Measurements from ENCODE around the gene INTS15.
A peak's percentile ranks its signal among the peaks of the same experiment; 100 is the strongest.
"Not testable (repeated sequence)": the region's sequence is repeated elsewhere in the genome, so short reads cannot be mapped to it uniquely, and the experiment has no call there.

INTS15 gene

DNA sequence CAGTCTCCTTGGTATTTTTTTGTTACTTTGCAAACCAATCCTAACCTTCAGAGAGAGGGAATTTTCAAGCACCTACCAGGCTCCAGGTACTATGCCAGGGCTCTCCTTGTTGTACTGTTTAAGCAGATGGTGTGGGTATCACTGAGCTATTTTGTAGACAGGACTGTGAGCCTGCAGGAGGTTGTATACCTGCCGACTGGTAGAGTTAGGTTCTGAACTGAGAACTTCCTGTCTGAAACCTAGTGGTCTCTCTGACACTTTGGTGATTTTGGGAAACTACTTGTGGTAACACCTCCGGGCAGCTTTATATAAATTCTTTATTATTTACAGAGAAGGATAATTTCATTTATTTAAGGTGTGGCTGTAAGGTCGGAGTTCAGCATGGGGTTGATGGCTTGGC lies 30.1 kb downstream of the INTS15 start:
- DNase-seq = no peak

DNA sequence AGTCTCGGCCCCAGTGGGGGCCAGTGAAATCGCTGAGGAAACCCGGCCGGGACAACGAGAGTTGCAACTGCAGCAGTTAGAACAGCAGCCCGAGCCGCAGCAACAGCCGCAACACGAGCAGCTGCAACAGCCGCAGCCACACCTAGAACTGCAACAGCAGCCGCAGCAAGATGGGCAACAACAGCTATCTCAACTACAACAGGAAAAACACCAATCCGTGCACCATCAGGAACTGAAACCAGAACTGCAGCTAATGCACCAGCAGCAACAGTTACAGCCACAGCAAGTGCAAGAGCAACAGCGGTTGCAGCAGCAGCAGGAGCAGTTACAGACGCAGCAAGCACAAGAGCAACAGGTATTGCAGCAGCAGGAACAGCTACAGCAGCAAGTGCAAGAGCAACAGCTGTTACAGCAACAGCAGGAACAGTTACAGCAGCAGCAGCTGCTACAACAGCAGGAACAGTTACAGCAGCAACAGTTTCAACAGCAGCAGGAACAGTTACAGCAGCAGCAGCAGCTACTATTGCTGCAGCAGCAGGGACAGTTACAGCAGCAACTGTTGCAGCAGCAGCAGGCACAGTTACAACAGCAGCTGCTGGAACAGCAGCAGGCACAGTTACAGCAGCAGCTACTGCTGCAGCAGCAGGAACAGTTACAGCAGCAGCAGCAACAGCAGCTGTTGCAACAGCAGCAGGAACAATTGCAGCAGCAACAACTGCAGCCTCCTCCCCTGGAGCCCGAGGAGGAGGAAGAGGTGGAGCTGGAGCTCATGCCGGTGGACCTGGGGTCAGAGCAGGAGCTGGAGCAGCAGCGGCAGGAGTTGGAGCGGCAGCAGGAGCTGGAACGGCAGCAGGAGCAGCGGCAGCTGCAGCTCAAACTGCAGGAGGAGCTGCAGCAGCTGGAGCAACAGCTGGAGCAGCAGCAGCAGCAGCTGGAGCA lies 31.6 kb downstream of the INTS15 start:
- no peak for DNase-seq

DNA sequence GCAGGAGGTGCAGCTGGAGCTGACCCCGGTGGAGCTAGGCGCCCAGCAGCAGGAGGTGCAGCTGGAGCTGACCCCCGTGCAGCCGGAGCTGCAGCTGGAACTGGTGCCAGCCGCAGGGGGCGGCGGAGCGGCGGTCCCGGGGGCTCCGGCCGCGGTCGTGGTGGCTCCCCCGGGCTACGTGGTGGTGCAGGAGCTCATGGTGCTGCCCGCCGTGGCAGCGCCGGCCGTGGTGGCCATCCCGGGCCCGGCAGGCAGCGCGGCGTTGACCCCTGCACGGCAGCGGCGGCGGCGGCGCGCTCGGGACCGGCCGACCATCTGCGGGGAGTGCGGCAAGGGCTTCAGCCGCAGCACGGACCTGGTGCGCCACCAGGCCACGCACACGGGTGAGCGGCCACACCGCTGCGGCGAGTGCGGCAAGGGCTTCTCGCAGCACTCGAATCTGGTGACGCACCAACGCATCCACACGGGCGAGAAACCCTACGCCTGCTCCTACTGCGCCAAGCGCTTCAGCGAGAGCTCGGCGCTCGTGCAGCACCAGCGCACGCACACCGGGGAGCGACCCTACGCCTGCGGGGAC lies 32.4 kb downstream of the INTS15 start:
- DNase-seq = no peak

DNA sequence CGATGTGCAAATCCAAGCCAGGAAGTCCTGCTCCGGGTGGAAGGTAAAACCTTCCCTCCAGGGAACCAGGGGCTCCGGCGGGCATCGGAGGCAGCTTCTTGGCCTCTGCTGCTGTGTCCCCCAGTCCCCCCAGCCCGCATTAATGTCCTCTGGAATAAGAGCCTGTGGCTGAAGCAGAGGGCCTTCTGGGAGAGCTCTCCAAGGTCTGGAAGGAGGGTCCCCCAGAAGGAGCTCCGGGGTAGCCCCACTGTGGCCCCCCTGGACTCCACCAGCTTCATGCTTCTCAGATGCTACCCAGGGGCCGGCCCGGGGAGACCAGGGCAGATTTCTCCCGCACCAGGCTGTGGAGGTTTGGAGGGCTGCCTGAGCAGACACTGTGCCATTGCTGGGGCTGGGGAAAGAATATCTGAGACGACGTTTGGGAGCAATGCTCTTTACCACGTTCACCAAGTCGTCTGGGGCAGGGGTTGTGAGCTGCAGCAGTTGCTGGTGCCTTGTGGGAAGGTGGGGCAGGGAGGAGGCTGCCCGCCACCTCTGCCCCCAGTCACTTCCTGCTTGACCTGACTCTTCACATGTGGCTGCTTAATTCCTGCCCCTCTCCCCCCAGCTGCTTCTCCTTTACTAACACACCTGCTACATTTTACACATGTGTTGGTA lies 33.9 kb downstream of the INTS15 start:
- peak; percentile 74 for DNase-seq

DNA sequence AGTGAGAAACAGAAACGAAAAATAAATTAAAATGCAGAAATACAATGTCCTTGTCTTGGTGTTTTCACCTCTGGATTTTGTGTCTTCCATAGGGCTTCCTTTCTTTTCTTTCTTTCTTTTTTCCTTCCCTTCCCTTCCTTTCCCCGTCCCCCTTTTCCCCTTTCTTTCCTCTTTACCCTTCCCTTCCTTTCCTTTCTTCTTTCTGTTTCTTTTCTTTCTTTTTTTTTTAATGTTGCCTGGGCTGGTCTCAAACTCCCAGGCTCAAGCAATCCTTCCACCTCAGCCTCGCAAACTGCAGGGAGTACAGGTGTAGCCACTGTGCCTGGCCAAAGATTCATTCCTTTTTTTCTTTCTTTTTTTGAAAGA lies 34.4 kb downstream of the INTS15 start:
- DNase-seq = no peak

DNA sequence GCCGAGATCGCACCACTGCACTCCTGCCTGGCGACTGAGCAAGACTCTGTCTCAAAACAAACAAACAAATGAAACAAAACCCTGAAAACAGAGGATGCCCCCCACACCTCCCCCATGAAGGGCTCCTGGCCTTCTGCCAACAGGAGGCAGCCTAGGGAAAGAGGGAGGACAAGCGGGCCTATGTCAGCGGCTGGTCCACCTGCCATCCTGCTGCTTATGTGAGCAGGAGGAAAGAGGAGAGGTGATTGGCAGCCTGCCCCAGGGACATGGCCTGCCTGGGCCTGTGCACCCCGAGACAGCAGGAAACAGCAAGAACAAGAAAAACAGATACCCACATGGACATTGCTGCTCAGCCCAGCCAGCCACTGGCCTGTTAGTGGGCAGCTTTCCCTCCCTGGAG lies 38.2 kb downstream of the INTS15 start:
- DNase-seq = no peak

DNA sequence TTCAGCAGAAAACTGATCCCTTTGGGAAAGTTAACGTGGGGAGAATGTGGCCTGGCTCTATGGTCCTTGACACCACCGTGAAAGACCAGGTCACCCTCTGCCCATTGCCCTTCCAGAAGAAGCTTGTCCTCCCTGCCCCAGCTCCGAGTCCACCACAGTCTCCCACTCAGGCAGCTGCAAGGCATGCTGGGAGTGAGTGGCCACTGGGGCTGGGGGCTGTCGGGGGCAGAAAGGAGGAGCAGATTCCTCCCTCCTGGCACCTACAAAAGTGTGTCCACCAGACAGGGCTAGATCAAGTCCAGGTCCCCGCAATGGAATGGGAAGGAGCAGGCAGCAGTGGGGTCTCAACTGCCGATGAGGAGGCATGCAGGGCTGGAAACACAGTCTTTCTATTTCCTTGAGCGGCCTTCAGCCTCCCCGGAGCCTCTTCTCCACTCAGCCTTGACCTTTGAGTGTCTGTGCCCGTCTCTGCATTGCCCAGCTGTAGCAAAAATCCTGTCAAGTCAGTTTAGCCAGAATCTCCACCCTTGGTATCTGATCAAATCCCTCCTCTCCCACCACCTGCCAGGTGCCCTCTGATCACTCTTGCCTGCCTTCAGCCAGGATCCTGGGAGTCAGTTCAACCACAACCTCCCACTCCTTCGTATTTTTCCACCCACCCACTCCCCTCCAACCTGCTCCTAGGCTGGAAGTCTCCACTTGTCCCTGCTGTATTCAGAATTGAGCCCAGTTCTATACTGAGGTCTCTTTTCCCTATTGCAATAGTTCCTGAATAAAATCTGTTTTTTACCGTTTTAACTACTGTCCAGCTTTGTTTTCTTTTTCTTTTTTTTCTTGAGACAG lies 40.4 kb downstream of the INTS15 start:
- DNase-seq = no peak

DNA sequence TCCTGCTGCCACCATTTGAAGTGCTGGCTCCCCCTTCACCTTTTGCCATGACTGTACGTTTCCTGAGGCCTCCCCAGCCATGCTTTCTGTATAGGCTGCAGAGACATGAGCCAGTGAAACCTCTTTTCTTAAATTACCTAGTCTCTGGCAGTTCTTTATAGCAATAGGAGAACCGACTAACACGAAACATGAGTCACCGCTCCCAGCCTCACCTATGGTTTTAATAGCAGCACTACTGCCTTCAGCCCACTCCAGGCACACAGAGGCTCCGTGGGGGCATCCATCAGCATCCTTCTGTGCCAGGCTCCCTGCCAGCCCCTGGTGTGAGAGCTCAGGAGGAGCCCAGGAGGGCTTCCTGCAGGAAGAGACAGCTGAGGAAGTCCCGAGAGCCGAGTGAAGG lies 41.8 kb downstream of the INTS15 start:
- no peak for DNase-seq

DNA sequence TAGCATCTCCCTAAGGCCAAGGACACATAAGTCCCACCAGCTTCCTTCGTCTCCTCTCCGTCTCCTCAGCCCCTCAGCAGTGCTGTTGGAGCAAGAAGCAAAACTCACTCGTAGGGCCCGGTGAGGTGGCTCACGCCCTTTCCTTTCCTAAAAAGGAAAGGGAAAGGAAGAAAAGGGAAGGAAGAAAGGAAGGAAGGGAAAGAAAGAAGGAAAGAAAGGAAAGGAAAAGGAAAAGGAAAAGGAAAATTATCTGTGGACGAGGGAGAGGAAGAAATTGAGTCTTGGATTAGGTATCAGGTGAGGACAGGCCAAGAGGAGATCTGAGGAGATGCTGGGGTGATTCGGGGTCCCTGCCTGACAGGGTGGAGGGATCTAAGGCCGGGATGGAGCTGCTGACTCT lies 44.2 kb downstream of the INTS15 start:
- DNase-seq = no peak

DNA sequence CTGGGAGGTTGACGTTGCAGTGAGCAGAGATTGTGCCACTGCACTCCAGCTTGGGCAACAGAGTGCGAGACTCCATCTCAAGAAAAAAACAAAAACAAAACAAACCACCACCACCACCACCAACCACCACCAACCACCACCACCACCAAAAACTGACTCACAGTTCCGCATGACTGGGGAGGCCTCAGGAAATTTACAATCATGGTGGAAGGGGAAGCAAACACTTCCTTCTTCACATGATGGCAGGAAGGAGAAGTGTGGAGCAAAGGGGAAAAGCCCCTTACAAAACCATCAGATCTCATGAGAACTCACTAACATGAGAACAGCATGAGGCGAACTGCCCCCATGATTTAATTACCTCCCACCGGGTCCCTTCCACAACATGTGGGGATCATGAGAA lies 45.1 kb downstream of the INTS15 start:
- not testable (repeated sequence) for DNase-seq

DNA sequence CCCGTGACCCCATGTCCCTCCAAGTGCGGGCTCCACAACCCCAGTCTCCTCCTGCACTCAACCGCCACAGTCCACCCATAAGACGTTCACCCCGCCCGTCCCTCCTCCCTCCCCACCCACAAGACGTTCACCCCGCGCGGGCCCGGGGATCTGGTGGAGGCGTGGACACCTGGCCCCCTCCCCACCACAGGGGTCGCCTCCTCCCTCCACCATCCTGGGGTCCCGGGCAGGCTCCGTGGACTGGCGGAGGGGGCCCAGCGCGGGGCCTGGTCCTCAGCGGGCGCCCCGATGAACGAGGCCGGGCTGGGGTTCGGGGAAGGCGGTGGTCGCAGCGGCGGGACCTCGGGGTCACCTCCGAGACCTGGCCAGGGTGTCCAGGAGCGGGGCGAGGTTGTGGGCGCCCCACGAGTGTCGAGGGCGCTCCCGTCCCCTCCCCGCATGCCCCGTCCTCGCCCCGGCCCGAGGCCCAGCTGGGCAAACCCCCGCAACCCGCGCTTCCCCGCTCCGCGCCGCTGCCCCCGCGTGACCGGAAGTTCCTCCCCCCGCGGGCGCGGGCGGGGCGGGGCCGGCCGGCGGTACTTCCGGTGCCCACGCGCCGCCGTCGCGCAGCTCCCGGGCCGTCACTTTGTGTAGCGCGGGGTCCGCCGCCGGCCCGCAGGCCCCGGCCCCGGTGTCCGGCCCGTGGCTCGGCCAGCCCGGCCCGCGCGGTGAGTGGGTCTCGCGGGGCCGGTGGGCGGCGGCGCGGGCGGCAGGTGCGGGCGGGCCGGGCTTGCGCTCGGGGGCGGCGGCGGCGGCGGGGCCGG lies 47.1 kb downstream of the INTS15 start, which contains the start of gene ZNF316:
Gene ZNF316, plus strand, starts transcription at position 578 of the 803 bp plus-strand sequence. CDS start 5,092 bp downstream, outside the sequence.
- DNase-seq = peak; percentile 84

DNA sequence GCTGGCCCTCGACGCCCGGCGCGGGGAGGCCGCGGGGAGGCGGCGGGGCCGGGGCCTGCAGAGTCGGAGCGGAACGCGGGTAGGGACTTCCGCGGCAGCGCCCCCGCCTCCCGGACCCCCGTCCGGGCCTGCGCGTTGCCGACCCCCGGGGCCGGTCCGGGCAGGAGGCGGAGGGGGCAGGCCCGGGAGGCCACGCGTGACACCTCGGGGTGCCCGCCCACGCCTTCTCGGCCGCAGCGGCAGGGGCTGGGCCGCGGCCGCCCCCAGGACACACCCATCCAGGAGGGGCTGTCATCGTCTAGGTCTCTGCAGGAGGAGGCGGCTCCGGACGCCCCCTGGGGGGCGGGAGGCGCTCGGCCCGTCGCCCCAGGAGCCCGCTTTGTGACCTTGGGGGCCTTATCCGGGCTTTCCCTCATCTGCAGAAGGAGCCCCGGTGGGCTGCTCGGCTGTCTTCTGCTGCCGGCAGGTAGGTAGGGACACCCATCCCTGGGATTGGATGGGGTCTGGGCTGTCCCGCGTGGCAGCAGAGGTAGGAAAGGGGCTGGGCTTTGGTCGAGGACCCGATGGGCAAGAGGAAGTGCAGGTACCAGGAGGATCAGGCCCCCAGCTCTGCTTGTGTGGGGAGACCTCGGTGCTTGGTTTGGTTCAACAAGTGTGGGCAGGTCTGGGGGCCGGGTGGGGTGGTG lies 47.9 kb downstream of the INTS15 start:
- peak; percentile 85 for DNase-seq

DNA sequence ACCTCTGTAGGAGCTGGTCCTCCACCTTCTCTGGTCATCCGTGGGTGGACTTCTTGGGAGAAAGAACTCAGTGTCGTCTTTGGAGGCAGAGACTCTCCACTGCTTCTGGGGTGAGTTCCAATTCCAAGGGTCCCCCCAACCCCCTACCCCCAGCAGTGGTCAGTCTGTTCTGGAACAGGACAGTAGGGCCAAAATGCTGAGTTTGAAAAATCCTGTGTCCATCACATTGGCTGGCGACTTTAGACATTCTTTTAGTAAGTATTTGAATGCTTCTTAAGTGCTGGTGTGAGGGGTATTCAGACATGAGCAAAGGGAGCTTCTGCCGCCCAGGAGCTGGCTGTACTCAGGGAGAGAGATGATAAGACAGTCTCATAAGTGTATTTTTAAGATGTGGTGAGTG lies 49.2 kb downstream of the INTS15 start:
- no peak for DNase-seq

DNA sequence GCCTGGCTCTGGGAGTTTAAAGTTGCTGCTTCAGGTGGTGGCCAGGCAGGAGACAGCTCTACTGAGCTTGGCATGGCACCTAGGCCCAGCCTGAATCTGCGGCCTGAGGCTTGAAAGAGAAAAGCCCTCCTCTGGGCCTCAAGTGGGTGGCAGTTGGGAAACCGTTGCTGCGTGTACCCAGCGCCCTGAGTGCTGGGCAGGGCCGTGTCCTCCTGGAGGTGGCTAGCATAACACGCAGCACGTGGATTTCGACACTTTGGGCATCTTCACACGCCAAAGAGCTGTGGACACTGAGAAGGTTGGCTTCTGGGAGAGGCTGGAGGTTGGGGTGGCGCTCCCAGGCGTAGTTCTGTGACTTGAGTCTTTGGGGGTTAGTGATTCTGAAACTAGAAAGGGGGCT lies 49.8 kb downstream of the INTS15 start:
- no peak for DNase-seq

DNA sequence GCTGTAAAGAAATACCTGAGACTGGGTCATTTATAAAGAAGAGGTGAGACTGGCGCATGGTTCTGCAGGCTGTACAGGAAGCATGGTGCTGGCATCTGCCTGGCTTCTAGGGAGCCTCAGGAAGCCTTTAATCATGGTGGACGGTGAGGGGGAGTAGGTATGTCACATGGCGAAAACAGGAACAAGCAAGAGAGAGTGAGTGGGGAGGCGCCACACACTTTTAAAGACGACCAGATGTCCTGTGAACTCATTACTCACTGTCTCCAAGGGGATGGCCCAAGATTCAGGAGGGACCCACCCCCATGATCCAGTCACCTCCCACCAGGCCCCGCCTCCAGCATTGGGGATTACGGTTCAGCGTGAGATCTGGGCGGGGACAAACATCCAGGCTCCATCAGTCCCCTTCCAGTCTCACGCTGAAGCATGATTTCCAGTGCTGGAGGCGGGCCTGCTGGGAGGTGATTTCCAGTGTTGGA lies 50.5 kb downstream of the INTS15 start:
- DNase-seq = peak; percentile 65

DNA sequence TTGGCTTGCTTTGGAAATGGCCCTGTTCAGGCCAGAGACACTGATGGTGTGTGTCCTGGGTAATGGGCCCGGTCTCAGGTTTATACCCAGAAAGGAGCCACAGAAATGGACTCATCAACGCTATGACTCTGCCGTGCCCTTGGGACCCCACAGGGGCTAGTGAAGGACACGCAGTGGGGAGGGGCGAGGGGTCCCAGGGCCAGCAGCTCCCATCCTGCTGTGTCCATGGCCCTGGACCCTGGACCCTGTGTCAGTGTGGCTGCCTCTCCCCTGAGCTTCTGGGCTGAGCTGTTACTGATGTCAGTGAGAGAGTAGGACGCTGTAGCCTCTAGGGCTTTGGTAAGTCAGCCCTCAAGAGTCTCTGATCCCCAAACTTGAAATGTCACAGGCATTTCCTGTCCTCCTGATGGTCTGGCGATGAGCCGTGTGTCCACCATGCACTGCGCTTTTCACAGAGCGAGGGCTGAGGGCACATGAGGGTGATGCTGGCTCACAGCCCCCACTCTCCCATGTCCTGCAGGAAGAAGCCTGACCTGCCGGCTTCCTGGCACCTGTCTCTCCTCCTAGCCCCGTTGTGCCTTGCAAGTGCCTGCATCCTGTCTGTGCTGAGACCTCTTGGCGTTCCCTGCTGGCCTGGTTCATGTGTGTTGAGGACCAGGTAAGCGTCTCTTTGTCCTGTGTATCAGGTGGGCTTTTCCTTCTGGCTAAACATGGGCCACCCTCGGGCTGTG lies 51.6 kb downstream of the INTS15 start:
- DNase-seq = no peak

DNA sequence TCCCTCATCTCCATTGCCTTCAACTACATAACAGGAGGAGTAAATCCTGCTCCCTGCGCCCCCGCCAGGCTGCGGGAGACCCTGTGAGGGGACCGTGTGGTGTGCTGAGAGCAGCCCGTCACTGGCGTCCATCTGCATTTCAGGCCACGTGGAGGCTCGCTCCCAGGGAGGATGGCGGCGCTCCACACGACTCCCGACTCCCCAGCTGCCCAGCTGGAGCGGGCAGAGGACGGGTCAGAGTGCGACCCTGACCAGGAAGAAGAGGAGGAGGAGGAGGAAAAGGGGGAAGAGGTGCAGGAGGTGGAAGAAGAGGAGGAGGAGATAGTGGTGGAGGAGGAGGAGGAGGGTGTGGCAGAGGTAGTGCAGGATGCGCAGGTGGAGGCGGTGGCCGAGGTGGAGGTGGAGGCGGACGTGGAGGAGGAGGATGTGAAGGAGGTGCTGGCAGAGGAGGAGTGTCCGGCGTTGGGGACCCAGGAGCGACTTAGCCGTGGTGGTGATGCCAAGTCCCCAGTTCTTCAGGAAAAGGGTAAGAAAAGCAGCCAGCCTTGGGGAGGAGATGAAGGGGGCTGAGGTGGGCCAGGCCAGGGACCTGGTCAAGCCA lies 52.5 kb downstream of the INTS15 start:
- DNase-seq = no peak

DNA sequence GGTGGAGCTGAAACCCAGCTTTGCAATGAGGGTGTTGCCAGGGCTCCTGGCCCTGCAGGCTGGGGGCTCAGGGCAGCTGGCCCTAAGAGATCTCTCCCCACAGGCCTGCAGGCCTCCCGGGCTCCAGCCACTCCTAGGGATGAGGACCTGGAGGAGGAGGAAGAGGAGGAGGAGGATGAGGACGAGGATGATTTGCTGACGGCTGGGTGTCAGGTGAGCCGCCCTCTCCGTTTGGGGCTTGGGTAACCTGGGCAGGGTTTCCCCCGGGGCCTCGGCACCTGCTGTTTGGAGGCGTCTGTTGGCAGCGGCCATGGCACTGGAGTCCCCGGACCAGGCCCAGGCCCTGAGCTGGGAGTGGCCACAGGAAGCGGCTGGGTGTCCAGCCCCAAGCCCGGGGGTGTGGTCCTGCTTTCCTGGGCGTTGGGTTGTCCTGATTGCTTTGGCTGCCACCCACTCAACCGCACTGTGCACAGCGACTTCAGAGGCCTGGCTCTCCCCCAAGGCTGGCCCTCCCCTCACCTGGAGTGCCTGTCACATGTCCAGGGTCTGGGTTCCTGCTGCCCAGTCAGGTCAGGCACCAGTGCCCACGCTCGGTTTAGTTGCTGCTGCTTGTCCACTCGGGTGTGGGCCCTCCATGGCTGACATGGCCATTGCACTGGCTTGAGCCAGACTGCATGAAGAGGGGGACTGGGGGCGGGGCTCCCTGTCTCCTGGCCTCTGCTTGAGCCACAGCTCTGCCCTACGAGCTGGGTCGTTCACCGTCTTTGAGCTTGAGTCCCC lies 53.2 kb downstream of the INTS15 start:
- no peak for DNase-seq

DNA sequence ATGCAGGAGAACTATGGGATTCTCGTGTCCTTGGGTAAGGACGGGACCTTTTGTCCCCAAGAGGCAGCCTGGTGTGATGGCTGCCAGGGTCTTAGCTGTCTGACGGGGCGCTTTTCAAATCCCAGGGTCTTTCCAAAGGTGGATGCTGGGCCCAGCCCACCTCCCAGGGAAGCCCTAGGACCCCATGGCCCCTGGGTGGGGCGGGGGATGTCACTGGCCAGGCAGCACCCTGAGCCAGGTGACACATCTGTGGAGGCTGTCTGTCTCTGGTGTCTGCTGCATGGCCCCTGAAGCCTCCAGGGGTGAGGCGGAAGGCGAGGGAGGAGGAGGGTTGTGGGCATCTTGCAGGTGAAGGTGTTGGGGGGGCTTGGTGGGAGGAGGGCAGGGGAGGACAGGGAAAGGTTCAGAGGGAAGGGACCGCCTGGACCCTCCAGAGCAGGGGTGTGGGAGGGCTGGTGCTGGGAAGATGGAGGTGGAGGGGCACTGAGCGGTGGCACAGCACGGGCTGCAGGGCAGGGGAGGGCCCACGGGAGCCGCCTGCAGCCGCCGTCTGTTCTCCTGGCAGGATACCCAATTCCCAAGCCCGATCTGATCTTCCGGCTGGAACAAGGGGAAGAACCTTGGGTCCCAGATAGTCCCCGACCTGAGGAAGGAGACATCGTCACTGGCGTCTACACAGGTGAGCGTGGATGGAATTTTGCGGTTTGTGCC lies 54.2 kb downstream of the INTS15 start:
- DNase-seq = no peak
